BJ (cell line): ENCODE data around the gene PTPN20. TPM values are rescaled to one million over a fixed set of nuclear protein-coding genes. Genes with fewer than 3 reads are reported as not detected.

Experiments used
- CTCF ChIA-PET: fragments of 350-600 bp; formaldehyde crosslinking; extraction: SDS; loops from one replicate; lab custom pipeline; 2021; ENCODE audit warnings: antibody characterized with exemption, inconsistent platforms; lab: Yijun Ruan, JAX
- POLR2A ChIA-PET: fragments of 300-600 bp; sonication (Branson Sonifier 250); formaldehyde crosslinking; extraction: SDS; loops from one replicate; lab custom pipeline; 2021; ENCODE audit warnings: antibody characterized with exemption; lab: Charles Lee
- DNase-seq: peaks from one replicate; pipeline ENCODE4 v3.0.0-alpha.2; 2011; ENCODE audit warnings: low read depth
- H3K27me3 ChIP-seq: 2 replicates; pipeline ENCODE4 v1.6.0; 2011; ENCODE audit warnings: low read length; ENCODE audit not compliant: control insufficient read depth, insufficient read depth
- H3K36me3 ChIP-seq: 2 replicates; pipeline ENCODE4 v1.5.1; 2011; ENCODE audit warnings: low read length; ENCODE audit not compliant: control insufficient read depth, insufficient read depth
- H3K4me3 ChIP-seq: 2 replicates; pipeline ENCODE4 v1.5.1; 2011; ENCODE audit warnings: low read depth, mild to moderate bottlenecking, control low read depth, low read length
- polyA plus RNA-seq: library from polyadenylated mRNA; depleted of rRNA; stranded (reverse); fragments of >200 nt; gene quantifications from 2 replicates; pipeline ENCODE4 v1.2.3, GENCODE V29; 2011
- TF ChIP-seq, protein P1 (sequence below): IDR thresholded peaks from 2 replicates; pipeline ENCODE4 v1.5.1; 2011; ENCODE audit warnings: low read depth, mild to moderate bottlenecking, control low read depth, inconsistent platforms, low read length, moderate library complexity; ENCODE audit not compliant: insufficient read depth

Gene PTPN20
- polyA plus RNA-seq, 1 experiment: 0.04 TPM

DNA sequence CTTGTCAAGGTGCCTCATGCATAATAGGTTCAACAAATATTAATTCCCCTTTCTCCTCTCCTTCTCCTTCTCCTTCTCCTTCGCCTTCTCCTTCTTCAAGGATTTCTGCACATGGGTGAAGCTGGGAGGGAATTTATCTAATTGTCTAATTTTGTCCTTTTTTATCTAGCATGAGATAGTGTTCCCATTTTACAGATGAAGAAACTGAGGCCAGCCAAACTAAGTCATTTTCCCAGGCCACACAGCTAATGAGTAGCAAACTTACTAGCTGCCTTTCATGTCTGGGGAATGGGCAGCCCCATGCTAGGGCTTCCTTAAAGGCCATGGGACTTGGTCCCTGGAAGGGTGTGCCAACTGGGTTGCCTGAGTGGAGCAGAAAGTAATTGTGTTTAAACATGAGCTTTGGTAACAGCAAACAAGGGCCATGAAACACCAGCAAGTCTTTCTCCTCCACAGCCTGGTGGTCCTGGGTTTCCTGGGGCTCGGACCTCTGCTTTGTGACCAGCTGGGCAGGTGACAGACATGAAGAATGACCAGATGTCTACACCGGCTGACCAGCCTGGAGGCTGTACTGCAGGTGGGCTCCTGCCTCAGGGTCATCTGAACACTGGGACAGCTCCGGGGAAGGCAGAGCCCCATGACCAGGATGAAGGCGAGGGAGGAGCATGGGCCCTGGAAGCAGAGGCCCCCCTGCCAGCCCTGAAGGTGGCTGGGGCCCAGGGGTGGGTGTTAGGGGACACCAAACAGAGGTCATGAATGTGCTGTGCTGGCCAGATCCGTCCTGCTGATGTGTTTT lies 138.0 kb downstream of the PTPN20 start:
- no peak overlapping the region for H3K4me3 ChIP-seq
- H3K27me3 ChIP-seq: no peaks in the 10 kb centered on the region
- TF ChIP-seq, protein P1, sequence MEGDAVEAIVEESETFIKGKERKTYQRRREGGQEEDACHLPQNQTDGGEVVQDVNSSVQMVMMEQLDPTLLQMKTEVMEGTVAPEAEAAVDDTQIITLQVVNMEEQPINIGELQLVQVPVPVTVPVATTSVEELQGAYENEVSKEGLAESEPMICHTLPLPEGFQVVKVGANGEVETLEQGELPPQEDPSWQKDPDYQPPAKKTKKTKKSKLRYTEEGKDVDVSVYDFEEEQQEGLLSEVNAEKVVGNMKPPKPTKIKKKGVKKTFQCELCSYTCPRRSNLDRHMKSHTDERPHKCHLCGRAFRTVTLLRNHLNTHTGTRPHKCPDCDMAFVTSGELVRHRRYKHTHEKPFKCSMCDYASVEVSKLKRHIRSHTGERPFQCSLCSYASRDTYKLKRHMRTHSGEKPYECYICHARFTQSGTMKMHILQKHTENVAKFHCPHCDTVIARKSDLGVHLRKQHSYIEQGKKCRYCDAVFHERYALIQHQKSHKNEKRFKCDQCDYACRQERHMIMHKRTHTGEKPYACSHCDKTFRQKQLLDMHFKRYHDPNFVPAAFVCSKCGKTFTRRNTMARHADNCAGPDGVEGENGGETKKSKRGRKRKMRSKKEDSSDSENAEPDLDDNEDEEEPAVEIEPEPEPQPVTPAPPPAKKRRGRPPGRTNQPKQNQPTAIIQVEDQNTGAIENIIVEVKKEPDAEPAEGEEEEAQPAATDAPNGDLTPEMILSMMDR: no peak
- no peak for DNase-seq
- POLR2A ChIA-PET: no interaction called here
- CTCF ChIA-PET: interaction anchor here (0.9 to 9.2 kb wide), 7 partner anchors 24 to 275 kb away, joined by 3 to 215 read pairs (median 6); no protein-coding TSS in a partner anchor
- H3K36me3 ChIP-seq: no peaks in the 10 kb centered on the region

DNA sequence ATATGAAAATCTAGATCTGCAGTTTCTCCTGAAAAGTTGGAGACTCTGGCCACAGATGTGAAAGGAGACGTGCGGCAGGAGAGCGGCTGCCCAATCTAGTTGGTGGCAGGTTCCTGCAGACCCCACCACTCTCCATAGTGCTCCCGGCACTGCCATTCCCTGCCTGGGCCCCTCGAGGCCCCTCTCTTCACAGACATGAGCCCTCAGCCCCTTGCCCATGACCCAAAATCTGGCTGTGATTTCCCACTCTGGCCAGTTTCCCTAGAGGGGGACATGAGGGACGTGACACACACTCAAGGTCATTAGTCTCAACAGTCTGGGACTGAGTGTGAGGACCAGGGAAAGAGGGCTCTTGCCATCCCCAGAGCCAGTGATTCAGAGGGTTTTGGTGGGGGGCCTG lies 138.7 kb downstream of the PTPN20 start:
- no peaks in the 10 kb centered on the region for H3K36me3 ChIP-seq
- CTCF ChIA-PET: interaction anchor here (1.0 to 9.2 kb wide), 2 partner anchors 39 to 262 kb away, joined by 3 to 215 read pairs; no protein-coding TSS in a partner anchor
- TF ChIP-seq, protein P1: no peak
- H3K27me3 ChIP-seq: no peaks in the 10 kb centered on the region
- POLR2A ChIA-PET: no interaction called here
- DNase-seq: no peak
- no peak overlapping the region for H3K4me3 ChIP-seq

DNA sequence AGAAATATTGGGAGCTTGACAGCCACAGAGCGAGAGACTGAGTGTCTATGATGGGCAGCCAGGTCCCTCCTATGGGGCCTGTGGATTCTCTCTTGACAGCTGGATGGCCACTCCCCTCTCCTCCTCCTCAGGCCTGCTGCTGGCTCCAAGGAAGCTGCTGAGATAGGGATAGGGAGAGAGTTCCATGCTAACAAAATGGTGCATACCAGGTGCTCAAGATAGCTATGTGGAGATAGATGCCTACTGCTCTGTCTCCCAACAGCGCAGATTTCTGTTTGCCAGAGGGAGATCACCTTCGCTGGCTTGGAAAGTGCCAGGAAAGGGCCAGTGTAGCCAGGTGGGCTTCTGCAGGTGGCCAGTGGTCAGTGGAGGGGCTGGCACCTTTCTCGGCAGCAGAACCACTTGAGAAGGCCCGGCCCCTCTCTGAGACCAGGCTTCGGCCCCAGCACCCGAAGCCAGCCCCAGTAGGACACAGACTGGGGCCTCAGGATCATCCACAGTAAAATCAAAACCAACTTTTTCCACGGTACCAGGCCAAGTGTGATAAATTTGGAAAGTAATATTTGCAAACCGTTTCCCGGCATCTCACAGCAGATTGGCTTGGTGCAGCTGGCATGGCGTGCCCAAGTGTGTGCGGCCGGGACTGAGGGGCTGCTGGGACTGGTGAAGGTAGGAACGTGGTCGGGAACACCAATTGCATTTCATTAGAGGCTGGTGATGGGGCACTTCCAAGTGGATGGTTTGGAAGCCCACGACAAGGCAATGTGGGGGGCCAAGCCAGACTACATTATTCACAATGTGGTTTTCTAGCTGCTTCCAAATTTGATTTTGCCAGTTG lies 139.6 kb downstream of the PTPN20 start:
- DNase-seq: no peak
- no peak overlapping the region for H3K4me3 ChIP-seq
- ChIA-PET POLR2A (no interaction called here), CTCF (interaction anchor here (0.9 kb wide), 1 partner anchor 261 kb away, joined by 4 read pairs; no protein-coding TSS in a partner anchor)
- TF ChIP-seq, protein P1: no peak
- H3K27me3 ChIP-seq: no peaks in the 10 kb centered on the region
- H3K36me3 ChIP-seq: no peaks in the 10 kb centered on the region

DNA sequence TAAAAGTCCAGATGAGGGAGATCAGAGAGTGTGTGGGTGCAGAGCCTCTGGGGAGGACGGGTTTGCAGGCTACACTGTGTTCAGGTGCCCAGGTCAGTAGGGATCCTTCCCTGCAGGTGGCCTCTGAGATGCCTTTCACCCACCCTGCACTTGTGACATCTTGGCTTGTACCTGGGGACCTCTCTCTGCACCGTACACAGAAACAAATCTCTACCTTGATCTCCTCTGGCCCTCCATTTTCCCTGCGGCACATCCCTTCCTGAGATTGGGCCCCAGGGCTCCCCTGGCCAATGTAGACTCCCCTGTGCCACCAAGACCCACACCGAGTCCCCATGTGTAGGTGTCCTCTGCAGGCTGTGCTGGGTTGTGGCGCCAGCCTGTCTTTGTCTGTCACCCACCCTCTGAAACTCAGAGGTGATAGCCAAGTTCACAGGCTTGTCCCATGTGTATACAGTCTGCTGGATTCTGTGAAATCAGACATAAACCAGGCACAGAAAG lies 140.6 kb downstream of the PTPN20 start:
- DNase-seq: no peak
- no peaks in the 10 kb centered on the region for H3K36me3 ChIP-seq
- H3K27me3 ChIP-seq: no peaks in the 10 kb centered on the region
- ChIA-PET CTCF (interaction anchor here (0.9 to 1.1 kb wide), 2 partner anchors 19 to 260 kb away, joined by 4 to 5 read pairs; no protein-coding TSS in a partner anchor), POLR2A (no interaction called here)
- H3K4me3 ChIP-seq: no peak overlapping the region
- TF ChIP-seq, protein P1: no peak
